Body of pancreas (tissue), 4 donors: Measurements from ENCODE around the gene TSPAN14.

Experiments
- CTCF ChIP-seq, 7 experiments: fragments of 450-650 bp in 4 of 7; fragments of 200-600 bp in 3 of 7; sonication (generic) in 3 of 7; IDR thresholded peaks; one replicate each; pipeline ENCODE4 v1.5.1; 2016 to 2019; ENCODE audit warnings: antibody characterized with exemption in 7 of 7
- POLR2A ChIP-seq, 3 donors: fragments of 450-650 bp; IDR thresholded peaks; one replicate each; pipeline ENCODE4 v1.6.1; 2016; ENCODE audit warnings: antibody characterized with exemption in 3 of 3, mild to moderate bottlenecking in 2 of 3

- TF ChIP-seq POLR2A (IDR thresholded peaks at IDR 0.05) (no peak), CTCF (IDR thresholded peaks at IDR 0.05) (no peak)
Measured at GRCh38 chr10:80526218-80526617, 72.1 kb downstream of the TSPAN14 start.
